B cell (primary cell): ENCODE results near the gene RAC2. TPM values are rescaled to one million over a fixed set of nuclear protein-coding genes. Genes with fewer than 3 reads are reported as not detected.

Experiments
- ATAC-seq: fragments of 200-7000 bp; cut with Tn5 transposase; one replicate; pipeline ENCODE4 v1.10.0; 2021; ENCODE audit warnings: low read depth, mild to moderate bottlenecking, moderate number of reproducible peaks, moderate library complexity
- CTCF ChIA-PET: fragments of 350-600 bp; sonication (Branson Sonifier 250); formaldehyde crosslinking; loops from one replicate; lab custom pipeline; 2021; ENCODE audit warnings: antibody characterized with exemption, inconsistent platforms; lab: Charles Lee
- POLR2A ChIA-PET: fragments of 350-600 bp; sonication (Branson Sonifier 250); formaldehyde crosslinking; loops from one replicate; lab custom pipeline; 2021; ENCODE audit warnings: antibody characterized with exemption; lab: Charles Lee
- DNase-seq: peaks from one replicate; pipeline ENCODE4 v3.0.0; 2013
- H2AFZ ChIP-seq: 2 replicates; pipeline ENCODE4 v1.6.1; 2012; ENCODE audit warnings: mild to moderate bottlenecking, low read depth, low read length; ENCODE audit not compliant: insufficient read depth, poor library complexity, severe bottlenecking
- H3K27ac ChIP-seq, 2 donors: 1 replicate in 1 of 2; 2 replicates in 1 of 2; pipeline ENCODE4 v1.5.1; 2012 to 2013; ENCODE audit warnings: low read length in 2 of 2, mild to moderate bottlenecking in 2 of 2, moderate library complexity in 1 of 2
- H3K27me3 ChIP-seq, 4 experiments: fragments of 200-600 bp in 1 of 4; sonication (generic) in 1 of 4; replicated peaks in 1 of 4; 1 replicate in 2 of 4; 2 replicates in 2 of 4; pipeline versions ENCODE4 v1.6.1 to v1.7.0; 2013 to 2016; ENCODE audit warnings: low read length in 3 of 4, mild to moderate bottlenecking in 2 of 4, mixed read lengths in 1 of 4, moderate library complexity in 1 of 4; ENCODE audit not compliant: insufficient read depth in 4 of 4, control insufficient read depth in 3 of 4; ENCODE audit errors: control extremely low read depth in 1 of 4
- H3K36me3 ChIP-seq, 2 experiments: replicated peaks in 1 of 2; 1 replicate in 1 of 2; 2 replicates in 1 of 2; pipeline versions ENCODE4 v1.6.1 to v1.7.1; 2013; ENCODE audit warnings: low read length in 1 of 2; ENCODE audit not compliant: insufficient read depth in 2 of 2, control insufficient read depth in 1 of 2; ENCODE audit errors: control extremely low read depth in 1 of 2, extremely low read depth in 1 of 2
- H3K4me1 ChIP-seq, 2 donors: fragments of 200-600 bp in 1 of 2; sonication (generic) in 1 of 2; 1 replicate in 1 of 2; 2 replicates in 1 of 2; pipeline versions ENCODE4 v1.5.1 to v1.6.1; 2013 to 2017; ENCODE audit warnings: low read length in 2 of 2; ENCODE audit not compliant: control insufficient read depth in 2 of 2, insufficient read depth in 2 of 2
- H3K4me2 ChIP-seq: replicated peaks from 2 replicates; pipeline ENCODE3; 2012; ENCODE audit warnings: mild to moderate bottlenecking, low read depth, low read length; ENCODE audit not compliant: poor library complexity, severe bottlenecking
- H3K4me3 ChIP-seq, 5 experiments: fragments of 200-600 bp in 1 of 5; sonication (generic) in 1 of 5; 1 replicate in 3 of 5; 2 replicates in 2 of 5; pipeline versions ENCODE4 v1.5.1 to v1.7.0; 2011 to 2016; ENCODE audit warnings: low read length in 4 of 5, mild to moderate bottlenecking in 4 of 5, low read depth in 2 of 5, control low read depth in 1 of 5, moderate library complexity in 1 of 5; ENCODE audit not compliant: insufficient read depth in 1 of 5; ENCODE audit errors: control extremely low read depth in 1 of 5, extremely low read depth in 1 of 5
- H3K79me2 ChIP-seq: fragments of 200-600 bp; sonication (generic); one replicate; pipeline ENCODE4 v1.6.0; 2016; ENCODE audit warnings: low read length; ENCODE audit not compliant: control insufficient read depth, insufficient read depth
- H3K9ac ChIP-seq: fragments of 200-600 bp; sonication (generic); 2 replicates; pipeline ENCODE4 v1.6.1; 2017; ENCODE audit warnings: mild to moderate bottlenecking, low read length, moderate library complexity
- H3K9me3 ChIP-seq, 3 donors: one replicate each; pipeline versions ENCODE4 v1.6.1 to v1.7.1; 2013; ENCODE audit warnings: low read length in 2 of 3; ENCODE audit not compliant: control insufficient read depth in 2 of 3, insufficient read depth in 1 of 3; ENCODE audit errors: control extremely low read depth in 1 of 3
- H4K20me1 ChIP-seq: 2 replicates; pipeline ENCODE4 v1.6.0; 2012; ENCODE audit warnings: mild to moderate bottlenecking, low read length; ENCODE audit not compliant: insufficient read depth, control insufficient read depth, poor library complexity, severe bottlenecking
- H3K27ac Mint-ChIP-seq: one replicate; pipeline ENCODE4 v1.8.0; 2021; ENCODE audit warnings: mixed read lengths
- H3K27me3 Mint-ChIP-seq: one replicate; pipeline ENCODE4 v1.8.0; 2021; ENCODE audit warnings: mixed read lengths
- H3K4me1 Mint-ChIP-seq: one replicate; pipeline ENCODE4 v1.8.0; 2021; ENCODE audit warnings: mixed read lengths
- H3K4me3 Mint-ChIP-seq: one replicate; pipeline ENCODE4 v1.8.0; 2021; ENCODE audit warnings: mixed read lengths
- H3K9me3 Mint-ChIP-seq: one replicate; pipeline ENCODE4 v1.8.0; 2022; ENCODE audit warnings: mixed read lengths; ENCODE audit not compliant: insufficient read depth
- EZH2 ChIP-seq: IDR thresholded peaks from 2 replicates; pipeline ENCODE4 v1.6.1; 2012; ENCODE audit warnings: borderline replicate concordance, low read depth, mild to moderate bottlenecking, moderate library complexity, low read length; ENCODE audit not compliant: insufficient read depth, poor library complexity, severe bottlenecking
- WGBS: methylation state at CpG from one replicate; pipeline ENCODE4 v1.1.5; 2013; ENCODE audit warnings: missing lambda C conversion rate; ENCODE audit not compliant: insufficient coverage; 5-methylcytosine and 5-hydroxymethylcytosine counted together
- intact Hi-C: fragments of 100-400 bp; cut with micrococcal nuclease; formaldehyde crosslinking; loops from one replicate; pipeline ENCODE4 v1.10.0; 2022
- polyA plus RNA-seq: library from polyadenylated mRNA; depleted of rRNA; stranded (reverse); fragments of >200 nt; gene quantifications from 2 replicates; pipeline ENCODE4 v1.2.3, GENCODE V29; 2012
- total RNA-seq, 2 donors: library from RNA; stranded (reverse); fragments of 120-200 nt in 1 of 2; gene quantifications; 1 replicate in 1 of 2; 2 replicates in 1 of 2; pipeline versions ENCODE4 v1.2.3 to v1.2.4, GENCODE V29; 2013 to 2022
- TF ChIP-seq, protein P1 (sequence below): fragments of 200-600 bp; IDR thresholded peaks from one replicate; pipeline ENCODE4 v1.8.0; 2022; ENCODE audit warnings: antibody characterized with exemption, mild to moderate bottlenecking

The RAC2 gene
- total and polyA plus RNA-seq, 2 donors (not counting 1 experiment from before 2014, with no cell fraction given) = 273 to 776 TPM

DNA sequence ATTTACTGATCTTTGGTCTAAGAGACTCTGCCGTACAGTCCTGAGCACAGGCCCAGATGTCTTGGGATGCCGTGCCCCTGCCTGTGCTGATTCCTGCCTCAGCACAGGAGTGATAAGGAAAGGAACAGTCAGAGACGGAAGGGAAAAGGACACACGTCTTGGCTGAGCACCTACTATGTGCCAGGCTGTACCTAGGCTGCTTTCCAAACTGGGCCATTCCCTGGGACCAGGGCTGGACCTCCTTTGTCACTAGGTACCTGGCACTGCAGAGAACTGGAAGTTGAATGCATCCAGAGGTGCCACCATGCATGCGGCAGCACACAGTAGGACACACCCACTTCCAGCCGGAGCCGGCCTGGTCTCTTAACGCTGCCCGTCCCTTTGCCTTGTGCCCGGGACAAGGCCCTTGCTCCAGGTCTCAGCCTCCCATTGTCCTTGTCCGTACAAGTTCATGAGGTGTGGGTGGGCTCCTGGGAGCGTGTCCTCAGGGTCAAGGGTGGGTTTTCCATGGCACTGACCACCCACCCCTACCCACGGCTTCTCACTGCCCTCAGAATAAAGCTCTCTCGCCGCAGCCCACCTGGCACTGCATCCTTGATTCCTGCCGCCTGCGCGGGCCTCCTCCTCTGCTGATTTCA lies 30.7 kb downstream of the RAC2 start:
- no peak overlapping the region for H3K4me3 Mint-ChIP-seq
- no peak overlapping the region for H3K4me2 ChIP-seq
- DNase-seq = no peak

GRCh38 chr22:37212174-37212906 lies 31.7 kb downstream of the RAC2 start, which contains the start of gene SSTR3:
SSTR3 (minus strand) TSS chr22:37212477; CDS start chr22:37207803, 4,674 bp downstream.
- no peaks in the 10 kb centered on the region for H4K20me1 ChIP-seq
- no peak within 1 kb of the TSS for H3K27ac ChIP-seq
- DNase-seq (no peak), ATAC-seq (no peak)
- H3K4me1 ChIP-seq = peaks cover 1 to 10% of the 10 kb centered on the region in 2 donors
- no peaks in the 10 kb centered on the region for H3K27me3 ChIP-seq
- H3K27me3 Mint-ChIP-seq = no peaks in the 10 kb centered on the region
- peaks cover 9% of the 10 kb centered on the region for H3K4me1 Mint-ChIP-seq
- 87% methylated on average over 23 of the region's 23 CpGs for WGBS
- ChIA-PET CTCF (no interaction called here), POLR2A (no interaction called here)
- no peak within 1 kb of the TSS for H2AFZ ChIP-seq
- H3K4me2 ChIP-seq = no peak within 1 kb of the TSS
- peaks cover 9% of the 10 kb centered on the region for H3K79me2 ChIP-seq
- no peaks in the 10 kb centered on the region for H3K9me3 Mint-ChIP-seq
- H3K4me3 Mint-ChIP-seq = no peak within 1 kb of the TSS
- peak within 1 kb of the TSS; percentile 53 for H3K27ac Mint-ChIP-seq
- no peaks in the 10 kb centered on the region for H3K36me3 ChIP-seq
- intact Hi-C loops = no loop called here
- TF ChIP-seq EZH2 = no peak
- TF ChIP-seq, protein P1, sequence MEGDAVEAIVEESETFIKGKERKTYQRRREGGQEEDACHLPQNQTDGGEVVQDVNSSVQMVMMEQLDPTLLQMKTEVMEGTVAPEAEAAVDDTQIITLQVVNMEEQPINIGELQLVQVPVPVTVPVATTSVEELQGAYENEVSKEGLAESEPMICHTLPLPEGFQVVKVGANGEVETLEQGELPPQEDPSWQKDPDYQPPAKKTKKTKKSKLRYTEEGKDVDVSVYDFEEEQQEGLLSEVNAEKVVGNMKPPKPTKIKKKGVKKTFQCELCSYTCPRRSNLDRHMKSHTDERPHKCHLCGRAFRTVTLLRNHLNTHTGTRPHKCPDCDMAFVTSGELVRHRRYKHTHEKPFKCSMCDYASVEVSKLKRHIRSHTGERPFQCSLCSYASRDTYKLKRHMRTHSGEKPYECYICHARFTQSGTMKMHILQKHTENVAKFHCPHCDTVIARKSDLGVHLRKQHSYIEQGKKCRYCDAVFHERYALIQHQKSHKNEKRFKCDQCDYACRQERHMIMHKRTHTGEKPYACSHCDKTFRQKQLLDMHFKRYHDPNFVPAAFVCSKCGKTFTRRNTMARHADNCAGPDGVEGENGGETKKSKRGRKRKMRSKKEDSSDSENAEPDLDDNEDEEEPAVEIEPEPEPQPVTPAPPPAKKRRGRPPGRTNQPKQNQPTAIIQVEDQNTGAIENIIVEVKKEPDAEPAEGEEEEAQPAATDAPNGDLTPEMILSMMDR = no peak
- no peaks in the 10 kb centered on the region for H3K9me3 ChIP-seq
- H3K4me3 ChIP-seq = no peak within 1 kb of the TSS
- H3K9ac ChIP-seq = no peak within 1 kb of the TSS

More for the DNA sequence above, 30.7 kb downstream of the RAC2 start:
- Histone ChIP-seq H3K9ac (no peak overlapping the region), H3K9me3 (no peaks in the 10 kb centered on the region), H3K36me3 (no peaks in the 10 kb centered on the region), H3K27me3 (no peaks in the 10 kb centered on the region), H3K27ac (no peak overlapping the region), H3K4me3 (no peak overlapping the region), H3K4me1 (peaks cover 11 to 18% of the 10 kb centered on the region in 2 donors), H2AFZ (no peak overlapping the region), H4K20me1 (no peaks in the 10 kb centered on the region), H3K79me2 (peaks cover 9% of the 10 kb centered on the region)
- Mint-ChIP-seq H3K4me1 (peaks cover 15% of the 10 kb centered on the region), H3K27ac (peak overlapping the region; percentile 53), H3K27me3 (no peaks in the 10 kb centered on the region), H3K9me3 (no peaks in the 10 kb centered on the region)
- WGBS = 94% methylated on average over 13 of the region's 18 CpGs
- no peak for TF ChIP-seq EZH2
- TF ChIP-seq, protein P1 = no peak
- no peak for ATAC-seq
- ChIA-PET CTCF (no interaction called here), POLR2A (no interaction called here)
- intact Hi-C loops = no loop called here
